D341Med (cell line): ENCODE results near the gene F7.
"Not testable (repeated sequence)": the region's sequence is repeated elsewhere in the genome, so short reads cannot be mapped to it uniquely, and the experiment has no call there.

Experiments
- DNase-seq: peaks from one replicate; pipeline ENCODE4 v3.0.0; 2012; ENCODE audit warnings: low spot score

Gene F7

DNA sequence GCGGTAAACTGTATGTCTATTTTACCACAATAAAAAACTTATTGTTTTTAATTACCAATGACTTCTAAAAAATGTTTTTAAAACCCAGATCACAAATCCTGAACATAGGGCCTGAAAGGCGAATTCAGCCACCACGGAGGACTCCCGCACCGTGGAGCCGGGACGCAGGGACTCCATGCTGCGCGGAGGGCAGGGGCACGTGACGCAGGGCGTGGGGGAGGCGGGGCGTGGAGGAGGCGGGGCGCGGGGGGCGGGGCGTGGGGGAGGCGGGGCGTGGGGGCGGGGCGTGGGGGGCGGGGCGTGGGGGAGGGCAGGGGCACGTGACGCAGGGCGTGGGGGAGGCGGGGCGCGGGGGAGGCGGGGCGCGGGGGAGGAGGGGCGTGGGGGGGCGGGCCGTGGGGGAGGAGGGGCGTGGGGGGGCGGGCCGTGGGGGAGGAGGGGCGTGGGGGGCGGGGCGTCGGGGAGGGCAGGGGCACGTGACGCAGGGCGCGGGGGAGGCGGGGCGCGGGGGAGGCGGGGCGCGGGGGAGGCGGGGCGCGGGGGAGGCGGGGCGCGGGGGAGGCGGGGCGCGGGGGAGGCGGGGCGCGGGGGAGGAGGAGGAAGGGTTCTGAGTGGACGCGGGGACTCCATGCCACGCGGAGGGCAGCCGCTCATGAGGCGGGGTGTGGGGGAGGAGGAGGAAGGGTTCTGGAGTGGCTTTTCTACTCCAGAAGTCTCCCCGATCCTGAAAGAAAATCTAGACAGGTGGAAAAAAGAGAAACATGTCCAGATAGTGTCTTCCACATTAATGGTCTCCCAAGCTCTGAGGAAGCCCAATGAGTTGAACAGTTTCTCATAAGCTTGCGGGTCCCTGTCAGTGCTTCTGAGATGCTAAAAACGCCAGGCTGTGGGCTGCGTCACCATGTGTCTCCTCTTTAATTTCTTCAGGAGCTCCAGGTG, 48.5 kb downstream of the F7 start:
- DNase-seq, result peak; percentile 90

DNA sequence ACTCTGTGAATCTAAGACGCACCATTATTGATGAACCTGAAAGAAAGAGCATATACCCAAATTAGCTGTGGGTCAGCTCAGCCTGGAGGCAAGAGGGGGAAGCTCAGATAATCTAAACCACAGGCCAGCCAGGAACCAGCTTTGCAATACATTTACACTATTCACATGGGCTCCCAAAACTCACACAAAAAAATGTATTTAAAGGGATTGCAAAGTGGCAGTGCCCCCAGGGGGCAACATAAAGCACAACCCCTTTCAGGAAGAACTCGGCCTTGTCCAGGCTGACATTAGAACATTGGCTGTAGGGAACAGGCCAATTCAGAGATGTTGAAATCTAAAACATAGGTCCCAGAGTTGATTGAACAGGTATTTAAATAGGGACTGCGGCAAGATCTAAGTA, 49.6 kb downstream of the F7 start:
- DNase-seq, result no peak

DNA sequence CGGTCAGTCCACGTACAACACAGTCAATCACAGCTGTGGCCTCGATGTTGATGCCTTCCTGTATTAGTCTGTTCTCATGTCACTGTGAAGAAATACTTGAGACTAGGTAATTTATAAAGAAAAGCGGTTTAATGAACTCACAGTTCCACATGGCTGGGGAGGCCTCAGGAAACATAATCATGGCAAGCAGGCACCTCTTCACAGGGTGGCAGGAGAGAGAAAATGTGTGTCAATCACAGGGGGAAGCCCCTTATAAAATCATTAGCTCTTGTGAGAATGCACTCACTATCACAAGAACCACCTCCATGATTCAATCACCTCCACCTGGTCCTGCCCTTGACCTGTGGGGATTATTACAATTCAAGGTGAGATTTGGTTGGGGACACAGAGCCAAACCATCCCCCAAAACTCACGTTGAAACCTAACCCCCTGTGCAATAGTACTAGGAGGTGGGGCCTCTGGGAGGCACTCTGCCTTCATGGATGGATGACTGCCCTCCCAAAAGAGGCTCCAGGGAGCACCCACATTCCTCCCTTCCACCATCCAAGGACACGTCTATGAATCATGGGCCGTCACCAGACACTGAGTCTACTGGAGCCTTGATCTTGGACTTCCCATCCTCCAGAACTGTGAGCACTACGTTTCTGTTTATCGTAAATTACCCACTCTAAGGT, 50.5 kb downstream of the F7 start:
- DNase-seq, result no peak

DNA sequence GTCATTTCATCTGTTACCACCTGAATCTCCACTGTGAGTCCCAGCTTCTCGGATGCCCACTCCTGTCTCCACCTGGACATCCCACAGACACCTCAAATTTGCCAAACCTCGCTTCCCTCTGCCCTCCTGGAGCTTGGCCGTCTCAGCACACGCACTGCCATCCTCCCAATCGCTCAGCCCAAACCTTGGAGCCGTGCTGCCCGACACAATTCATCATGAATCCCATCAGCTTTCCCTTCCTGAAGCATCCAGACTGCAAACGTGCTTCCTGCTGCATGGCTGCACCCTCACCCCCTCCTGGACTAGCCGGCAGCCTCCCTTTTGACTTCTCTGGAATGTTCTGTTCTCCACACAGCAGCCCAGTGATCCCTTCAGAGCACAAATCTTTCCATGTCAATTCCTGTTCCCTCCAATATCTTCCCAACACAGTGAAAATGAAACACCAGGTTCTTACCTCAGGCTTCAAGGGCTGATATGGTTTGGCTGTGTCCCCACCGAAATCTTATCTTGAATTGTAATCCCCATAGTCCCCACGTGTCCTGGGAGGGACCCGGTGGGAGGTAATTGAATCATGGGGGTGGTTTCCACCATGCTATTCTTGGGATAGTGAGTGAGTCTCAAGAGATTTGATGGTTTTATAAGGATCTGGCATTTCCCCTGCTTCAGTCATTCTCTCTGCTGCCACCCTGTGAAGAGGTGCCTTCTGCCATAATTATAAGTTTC, 51.8 kb downstream of the F7 start:
- DNase-seq, result no peak

DNA sequence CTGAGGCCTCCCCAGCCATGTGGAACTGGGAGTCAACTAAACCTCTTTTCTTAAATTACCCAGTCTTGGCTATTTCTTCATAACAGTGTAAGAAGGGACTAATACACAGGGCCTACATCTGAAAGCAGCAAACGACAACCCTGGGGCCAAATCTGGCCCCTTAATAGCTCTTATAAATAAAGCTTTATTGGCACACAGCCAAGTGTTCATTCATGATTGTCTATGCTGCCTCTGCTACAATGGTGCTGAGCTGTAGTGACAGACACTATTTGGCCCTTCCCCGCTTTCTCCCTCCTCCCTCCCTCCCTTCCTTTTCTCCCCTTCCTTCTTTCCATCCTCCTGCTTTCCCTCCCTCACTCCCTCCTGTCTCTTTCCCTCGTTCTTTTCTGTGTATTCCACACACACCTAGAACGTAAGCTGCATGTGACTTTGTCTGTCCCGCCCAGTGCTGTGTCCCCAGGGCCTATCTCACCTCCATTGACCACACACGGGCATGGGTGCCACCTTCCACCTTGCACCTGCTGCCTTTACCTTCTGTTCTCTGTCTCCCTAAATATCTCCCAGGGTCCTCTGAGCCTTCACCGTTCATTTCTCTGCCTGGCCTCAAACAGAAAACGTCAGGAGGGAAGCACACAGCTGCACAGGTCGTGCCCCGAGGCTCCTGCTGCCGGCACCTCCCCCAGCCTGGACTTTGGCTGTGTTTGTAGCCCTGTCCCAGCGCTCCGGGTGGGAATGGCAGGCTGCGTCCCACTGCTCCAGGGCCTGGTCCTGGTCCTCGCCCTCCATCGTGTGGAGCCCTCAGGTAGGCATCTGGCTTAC, 52.5 kb downstream of the F7 start, which contains the start of gene PROZ:
Gene PROZ, plus strand, starts transcription at position 720 of the 819 bp plus-strand sequence. Its CDS starts 13 bp downstream, at position 733.
- DNase-seq, result no peak

DNA sequence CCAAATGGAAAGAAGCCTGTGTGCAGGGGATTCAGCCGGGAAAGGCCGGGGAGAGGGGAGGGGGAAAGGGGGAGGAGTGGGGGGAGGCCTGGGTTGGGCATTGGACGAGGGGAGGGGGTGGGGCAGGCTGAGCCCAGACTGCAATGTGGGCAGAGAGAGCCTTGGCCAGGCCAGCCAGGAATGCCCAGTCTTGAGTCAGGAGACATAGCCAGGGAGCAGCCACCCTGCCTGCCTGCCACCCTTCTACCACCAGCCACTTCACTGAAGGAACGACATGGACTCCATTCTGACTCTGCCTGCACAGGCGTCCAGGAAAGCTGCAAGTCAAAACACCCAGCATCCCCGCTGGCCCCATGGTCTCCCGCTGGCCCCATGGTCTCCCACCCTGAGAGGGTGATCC, 53.4 kb downstream of the F7 start:
- no peak for DNase-seq

DNA sequence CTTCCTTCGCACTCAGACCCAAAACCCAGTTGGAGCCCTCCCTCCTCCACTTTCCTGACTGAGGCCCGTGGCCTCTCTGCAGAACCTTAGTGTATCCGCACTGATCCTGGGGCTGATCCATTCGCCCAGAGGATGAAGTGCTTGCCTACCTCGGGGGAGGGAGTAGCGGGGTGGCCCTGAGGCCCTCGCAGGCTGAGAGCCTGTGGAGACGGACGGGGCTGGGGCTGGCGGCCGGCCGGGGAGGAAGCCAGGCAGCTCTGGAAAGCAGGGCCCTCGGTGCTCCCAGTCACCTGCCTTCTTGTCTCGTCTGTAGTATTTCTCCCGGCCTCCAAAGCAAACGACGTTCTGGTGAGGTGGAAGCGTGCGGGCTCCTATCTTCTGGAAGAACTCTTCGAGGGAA, 54.1 kb downstream of the F7 start:
- no peak for DNase-seq

DNA sequence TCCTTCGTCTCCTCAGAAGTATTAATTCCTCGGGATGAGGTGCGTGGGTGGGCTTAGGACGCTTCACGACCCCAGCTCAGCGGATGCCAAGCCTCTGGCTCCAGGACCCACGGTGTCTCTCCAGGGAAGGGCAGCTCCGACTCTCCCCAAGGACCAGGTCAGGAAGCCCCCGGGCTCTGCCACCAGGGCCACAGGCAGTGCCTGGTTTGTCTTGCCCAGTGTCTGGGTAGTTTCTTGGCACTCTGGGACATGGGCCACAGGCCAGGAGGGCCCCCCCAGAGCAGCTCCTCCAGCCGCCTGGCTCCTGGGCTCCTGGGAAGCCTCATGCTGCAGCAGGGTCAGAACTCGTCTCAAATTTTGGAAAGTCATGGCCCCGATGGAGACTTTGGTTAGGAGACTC, 55.4 kb downstream of the F7 start:
- DNase-seq, result no peak

DNA sequence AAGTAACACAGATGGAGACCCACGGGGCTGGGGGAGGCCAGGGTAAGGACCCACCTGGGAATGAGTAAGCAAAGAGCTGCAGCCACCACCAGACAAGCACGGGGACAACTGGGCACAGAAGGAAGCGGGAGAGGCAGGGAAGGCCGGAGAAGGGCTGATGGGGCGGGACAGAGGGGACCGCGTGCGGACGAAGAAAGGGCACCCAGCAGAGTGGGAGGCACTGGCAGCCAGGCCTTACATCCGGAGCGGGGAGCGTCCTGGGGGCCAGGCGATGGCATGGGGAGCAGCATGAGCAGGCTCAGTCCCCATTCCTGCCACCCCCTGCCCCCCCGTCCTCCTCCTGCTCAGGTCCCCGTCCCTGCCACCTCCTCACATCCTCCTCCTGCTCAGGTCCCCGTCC, 55.8 kb downstream of the F7 start:
- DNase-seq, result no peak

DNA sequence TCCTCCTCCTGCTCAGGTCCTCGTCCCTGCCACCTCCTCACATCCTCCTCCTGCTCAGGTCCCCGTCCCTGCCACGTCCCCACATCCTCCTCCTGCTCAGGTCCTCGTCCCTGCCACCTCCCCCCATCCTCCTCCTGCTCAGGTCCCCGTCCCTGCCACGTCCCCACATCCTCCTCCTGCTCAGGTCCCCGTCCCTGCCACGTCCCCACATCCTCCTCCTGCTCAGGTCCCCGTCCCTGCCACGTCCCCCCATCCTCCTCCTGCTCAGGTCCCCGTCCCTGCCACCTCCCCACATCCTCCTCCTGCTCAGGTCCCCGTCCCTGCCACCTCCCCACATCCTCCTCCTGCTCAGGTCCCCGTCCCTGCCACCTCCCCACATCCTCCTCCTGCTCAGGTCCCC, 56.4 kb downstream of the F7 start:
- DNase-seq, result not testable (repeated sequence)

DNA sequence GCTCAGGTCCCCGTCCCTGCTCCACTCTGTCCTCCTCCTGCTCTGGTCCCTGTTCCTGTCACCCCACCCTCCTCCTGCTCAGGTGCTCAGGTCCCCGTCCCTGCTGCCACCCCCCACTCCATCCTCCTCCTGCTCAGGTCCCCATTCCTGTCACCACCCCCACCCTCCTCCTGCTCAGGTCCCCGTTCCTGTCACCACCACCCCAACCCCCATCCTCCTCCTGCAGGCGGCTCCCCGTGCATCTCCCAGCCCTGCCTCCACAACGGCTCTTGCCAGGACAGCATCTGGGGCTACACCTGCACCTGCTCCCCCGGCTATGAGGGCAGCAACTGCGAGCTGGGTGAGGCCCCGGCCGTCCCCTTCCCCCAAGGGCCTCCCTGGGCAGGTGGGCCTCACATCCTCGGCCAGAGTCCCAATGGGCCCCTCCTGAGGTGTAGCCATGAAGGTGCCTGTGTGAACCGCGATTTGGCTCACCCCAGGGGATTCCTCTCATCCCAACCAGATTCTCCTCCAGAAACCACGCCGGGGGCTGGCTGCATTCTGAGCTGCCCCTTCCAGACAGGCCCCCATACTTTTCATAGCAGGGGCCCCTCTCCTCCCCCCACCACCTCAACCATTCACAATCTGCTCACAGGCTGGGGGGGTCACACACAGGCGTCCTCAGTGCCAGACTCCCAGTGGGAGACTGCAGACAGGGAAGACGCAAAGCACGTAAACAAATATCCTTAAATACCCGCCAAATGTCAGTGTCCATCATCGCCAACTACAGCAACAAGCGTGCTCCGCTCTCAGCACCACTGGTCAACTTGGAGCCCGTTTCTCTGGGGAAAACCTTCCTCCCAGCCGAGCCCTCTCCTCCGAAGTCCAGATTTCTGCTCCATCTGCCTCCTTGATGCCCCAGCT, 57.4 kb downstream of the F7 start:
- DNase-seq, result no peak

DNA sequence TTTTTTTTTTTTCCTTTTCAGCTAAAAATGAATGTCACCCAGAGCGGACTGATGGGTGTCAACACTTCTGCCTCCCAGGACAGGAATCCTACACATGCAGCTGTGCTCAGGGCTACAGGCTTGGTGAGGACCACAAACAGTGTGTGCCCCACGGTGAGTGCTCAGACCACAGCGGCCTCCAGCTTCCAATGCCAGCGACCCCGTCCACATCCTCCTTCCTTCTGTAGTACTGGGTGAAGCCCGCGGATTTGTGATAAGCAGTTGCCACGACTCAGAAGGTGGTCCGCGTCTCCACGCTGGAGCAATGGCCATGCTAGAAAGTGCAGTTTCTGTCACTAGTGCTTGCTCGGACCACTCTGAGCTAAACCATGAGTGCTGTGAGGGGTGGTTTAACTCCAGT, 58.9 kb downstream of the F7 start:
- DNase-seq, result no peak

DNA sequence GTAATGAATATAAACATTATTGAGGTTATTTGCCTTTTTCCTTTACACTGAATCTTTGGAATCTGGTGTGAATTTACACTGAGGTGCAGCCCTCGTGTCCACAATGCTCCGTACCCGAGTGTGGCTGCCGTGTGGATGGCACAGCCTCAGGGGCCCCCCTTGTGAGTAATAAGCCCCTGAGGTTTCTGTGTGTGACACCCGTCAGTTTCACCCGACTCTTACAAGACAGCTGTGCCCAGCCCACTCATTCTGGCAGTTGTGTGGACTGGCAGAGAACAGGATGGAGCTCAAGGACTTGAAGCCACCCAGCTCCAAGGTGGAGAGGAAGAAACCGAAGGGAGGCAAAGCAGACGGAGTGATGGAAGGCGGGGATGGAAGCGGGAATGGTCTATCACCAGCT, 60.7 kb downstream of the F7 start:
- DNase-seq, result no peak

DNA sequence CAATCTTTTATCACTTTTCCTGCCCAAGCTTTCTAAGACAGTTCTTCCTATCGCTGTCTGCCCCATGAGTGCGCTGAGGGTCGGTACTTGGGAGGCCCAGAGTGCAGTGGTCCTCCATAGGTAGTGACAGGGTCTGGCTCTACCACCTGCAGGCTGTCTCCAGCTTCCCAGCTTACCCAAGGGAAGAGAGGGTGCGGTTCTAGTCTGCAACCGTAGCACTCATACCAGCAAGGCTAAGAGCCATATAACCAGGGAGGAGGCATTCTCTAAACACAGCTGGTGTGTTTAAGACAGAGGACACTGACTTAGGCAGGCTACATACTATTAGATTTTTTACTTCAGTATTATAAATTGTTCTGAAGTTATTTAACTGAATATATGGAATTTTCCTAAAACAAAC, 61.1 kb downstream of the F7 start:
- DNase-seq, result no peak

DNA sequence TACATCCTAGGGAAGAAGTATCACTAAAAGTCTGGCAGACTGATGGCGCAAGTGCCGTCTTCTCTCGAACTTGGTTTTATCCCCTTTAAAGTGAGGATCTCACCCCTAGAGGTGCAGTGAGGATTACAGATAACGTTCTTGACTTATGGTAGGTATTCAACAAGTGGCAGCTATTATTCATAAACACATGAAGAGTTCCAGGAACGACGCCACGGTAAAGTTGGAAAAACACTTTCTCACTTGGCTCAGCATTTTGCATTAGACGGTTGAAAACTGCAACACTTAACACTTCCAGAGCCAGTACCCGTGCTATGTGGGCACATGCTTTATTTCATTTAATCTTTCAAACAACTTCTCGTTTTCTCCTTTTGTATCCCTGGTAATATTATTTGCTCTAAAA, 61.6 kb downstream of the F7 start:
- DNase-seq, result no peak

DNA sequence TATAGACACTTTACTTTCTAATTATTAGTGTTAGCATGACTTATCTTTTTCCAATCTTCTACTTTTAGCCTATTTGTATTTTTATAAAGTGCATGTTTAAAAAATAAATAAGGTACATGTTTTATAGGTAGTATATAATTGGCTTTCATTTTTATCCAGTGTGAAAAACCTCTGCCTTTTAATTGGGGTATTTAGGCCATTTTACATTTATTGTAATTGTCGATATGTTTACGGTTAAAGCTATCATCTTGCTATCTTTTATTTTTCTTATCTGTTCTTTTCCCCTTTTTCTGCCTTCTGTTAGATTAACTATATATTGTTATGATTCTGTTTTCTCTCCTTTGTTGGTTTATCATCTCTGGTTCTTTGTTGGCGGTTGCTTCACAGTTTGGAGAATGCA, 62.0 kb downstream of the F7 start:
- no peak for DNase-seq

DNA sequence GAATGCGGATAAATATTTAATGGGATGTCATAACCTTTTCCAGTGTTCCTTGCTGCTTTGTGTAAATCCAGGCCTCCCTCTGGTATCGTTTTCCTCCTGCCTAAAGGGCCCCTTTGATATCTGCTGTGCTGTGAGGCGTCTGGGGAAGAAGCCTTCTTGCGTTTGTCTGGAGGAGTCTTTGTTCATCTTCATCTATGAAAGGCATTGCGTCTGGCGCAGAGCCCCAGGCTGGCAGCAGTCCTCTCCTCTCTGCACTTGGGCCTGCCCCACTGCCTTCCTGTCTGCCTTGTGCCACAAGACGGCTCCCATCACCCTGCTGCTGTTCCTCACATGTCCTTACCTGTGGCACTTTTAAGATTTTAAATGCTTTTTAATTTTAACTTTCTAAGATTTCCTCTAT, 62.6 kb downstream of the F7 start:
- DNase-seq, result no peak

DNA sequence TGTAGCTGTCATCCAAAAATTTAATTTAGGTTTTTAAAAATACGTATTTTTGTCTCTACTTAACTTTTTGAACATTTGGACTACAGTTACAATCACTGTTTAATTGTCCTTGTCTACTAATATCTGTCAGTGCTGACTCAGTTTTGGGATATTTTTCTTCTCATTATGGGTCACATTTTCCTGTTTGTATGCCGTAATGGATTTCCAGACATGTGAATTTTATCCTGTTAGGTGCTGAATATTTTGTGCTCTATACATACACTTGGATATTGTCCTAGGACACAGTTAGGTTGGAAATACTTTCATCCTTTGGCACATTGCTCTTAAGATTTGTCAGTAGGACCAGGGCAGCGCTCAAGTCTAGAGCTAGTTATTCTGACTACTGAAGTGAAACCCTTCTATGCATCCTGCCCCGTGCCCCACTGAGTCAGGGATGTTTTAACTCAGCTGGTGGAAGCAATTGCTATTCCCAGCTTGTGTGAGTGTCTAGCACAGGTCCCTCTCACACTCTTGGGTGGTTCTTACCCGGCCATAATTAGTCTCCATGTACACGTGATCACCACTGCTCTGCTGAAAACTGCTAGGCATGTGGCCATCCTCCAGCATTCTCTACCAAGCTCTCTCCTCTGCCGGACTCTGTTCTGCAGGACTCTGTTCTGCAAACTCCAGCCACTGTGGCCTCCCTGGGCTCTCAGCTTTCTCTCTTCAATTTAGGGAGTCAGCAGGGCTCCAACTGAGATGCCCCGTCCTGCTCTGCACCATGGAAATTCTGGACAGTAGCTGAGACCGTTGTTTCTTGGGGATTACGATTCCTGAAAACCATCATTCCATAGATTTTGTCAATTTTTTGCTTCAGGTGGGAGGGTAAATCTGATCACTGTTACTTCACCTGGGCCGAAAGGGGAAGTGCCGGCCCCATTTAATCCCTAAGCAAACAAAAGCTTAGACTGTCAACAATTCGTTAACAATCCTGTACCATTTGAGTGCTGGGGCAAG, 64.0 kb downstream of the F7 start:
- no peak for DNase-seq
